A549 (cell line): ENCODE results near the gene NSUN6.

ENCODE experiments used
- POLR2A ChIP-seq: IDR thresholded peaks from 2 replicates; pipeline ENCODE4 v1.6.1; 2012; ENCODE audit warnings: mild to moderate bottlenecking, low read length
- RFX5 ChIP-seq: fragments of 450-650 bp; IDR thresholded peaks from 2 replicates; pipeline ENCODE4 v1.7.1; 2014; ENCODE audit warnings: antibody characterized with exemption, mild to moderate bottlenecking, moderate library complexity
- SMC3 ChIP-seq: fragments of >200 bp; sonication (Bioruptor Twin); formaldehyde crosslinking; IDR thresholded peaks from 3 replicates; pipeline ENCODE4 v1.6.1; 2018; ENCODE audit warnings: inconsistent platforms
- TF ChIP-seq, protein P1 (sequence below): fragments of >200 bp; sonication (Bioruptor Twin); formaldehyde crosslinking; IDR thresholded peaks from 3 replicates; pipeline ENCODE4 v1.5.1; 2016
- TF ChIP-seq, protein P2 (sequence below): fragments of 450-650 bp; IDR thresholded peaks from 2 replicates; pipeline ENCODE4 v1.6.1; 2014; ENCODE audit warnings: antibody characterized with exemption

DNA sequence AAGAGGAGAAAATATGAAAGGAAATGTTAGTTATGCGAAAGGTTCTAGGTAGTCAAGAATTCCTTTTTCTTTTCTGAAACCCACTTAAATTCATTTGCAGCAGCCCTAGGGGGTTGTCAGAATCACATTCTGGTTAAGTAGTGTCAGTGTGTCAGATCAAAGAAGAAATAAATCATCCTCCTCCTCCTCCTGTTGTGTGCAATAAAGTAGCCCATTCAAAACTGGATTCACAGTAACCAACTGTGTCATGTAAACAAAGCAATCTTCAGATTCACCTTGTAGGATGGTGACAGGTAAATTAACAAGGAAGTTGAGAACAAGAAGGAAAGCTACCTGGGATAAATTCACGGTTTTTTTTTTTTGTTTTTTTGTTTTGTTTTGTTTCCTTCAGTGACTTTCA lies 127.5 kb downstream of the NSUN6 start:
- TF ChIP-seq POLR2A (no peak), RFX5 (no peak), SMC3 (no peak)
- TF ChIP-seq, protein P1, sequence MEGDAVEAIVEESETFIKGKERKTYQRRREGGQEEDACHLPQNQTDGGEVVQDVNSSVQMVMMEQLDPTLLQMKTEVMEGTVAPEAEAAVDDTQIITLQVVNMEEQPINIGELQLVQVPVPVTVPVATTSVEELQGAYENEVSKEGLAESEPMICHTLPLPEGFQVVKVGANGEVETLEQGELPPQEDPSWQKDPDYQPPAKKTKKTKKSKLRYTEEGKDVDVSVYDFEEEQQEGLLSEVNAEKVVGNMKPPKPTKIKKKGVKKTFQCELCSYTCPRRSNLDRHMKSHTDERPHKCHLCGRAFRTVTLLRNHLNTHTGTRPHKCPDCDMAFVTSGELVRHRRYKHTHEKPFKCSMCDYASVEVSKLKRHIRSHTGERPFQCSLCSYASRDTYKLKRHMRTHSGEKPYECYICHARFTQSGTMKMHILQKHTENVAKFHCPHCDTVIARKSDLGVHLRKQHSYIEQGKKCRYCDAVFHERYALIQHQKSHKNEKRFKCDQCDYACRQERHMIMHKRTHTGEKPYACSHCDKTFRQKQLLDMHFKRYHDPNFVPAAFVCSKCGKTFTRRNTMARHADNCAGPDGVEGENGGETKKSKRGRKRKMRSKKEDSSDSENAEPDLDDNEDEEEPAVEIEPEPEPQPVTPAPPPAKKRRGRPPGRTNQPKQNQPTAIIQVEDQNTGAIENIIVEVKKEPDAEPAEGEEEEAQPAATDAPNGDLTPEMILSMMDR, result no peak
- TF ChIP-seq, protein P2, sequence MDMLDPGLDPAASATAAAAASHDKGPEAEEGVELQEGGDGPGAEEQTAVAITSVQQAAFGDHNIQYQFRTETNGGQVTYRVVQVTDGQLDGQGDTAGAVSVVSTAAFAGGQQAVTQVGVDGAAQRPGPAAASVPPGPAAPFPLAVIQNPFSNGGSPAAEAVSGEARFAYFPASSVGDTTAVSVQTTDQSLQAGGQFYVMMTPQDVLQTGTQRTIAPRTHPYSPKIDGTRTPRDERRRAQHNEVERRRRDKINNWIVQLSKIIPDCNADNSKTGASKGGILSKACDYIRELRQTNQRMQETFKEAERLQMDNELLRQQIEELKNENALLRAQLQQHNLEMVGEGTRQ, result no peak
